Bronchial epithelial cell (primary cell): Measurements from ENCODE around the gene CDC42BPA. TPM values are rescaled to one million over a fixed set of nuclear protein-coding genes. Genes with fewer than 3 reads are reported as not detected.
"Not testable (repeated sequence)": the region's sequence is repeated elsewhere in the genome, so short reads cannot be mapped to it uniquely, and the experiment has no call there.

Experiments
- DNase-seq: peaks from one replicate; pipeline ENCODE4 v3.0.0-alpha.2; 2010; ENCODE audit warnings: low read depth
- FAIRE-seq: peaks from 2 replicates; lab custom pipeline; 2011; peaks lifted over from hg19 to GRCh38; lab: Jason Lieb, UNC
- H3K27me3 ChIP-seq: 2 replicates; pipeline ENCODE4 v1.5.1; 2011; ENCODE audit warnings: low read length; ENCODE audit not compliant: control insufficient read depth, insufficient read depth
- H3K36me3 ChIP-seq: 2 replicates; pipeline ENCODE4 v1.5.1; 2011; ENCODE audit warnings: low read length; ENCODE audit not compliant: control insufficient read depth, insufficient read depth
- H3K4me3 ChIP-seq: 2 replicates; pipeline ENCODE4 v1.5.1; 2011; ENCODE audit warnings: mild to moderate bottlenecking, low read depth, low read length, control low read depth
- CTCF ChIP-seq: IDR thresholded peaks from 2 replicates; pipeline ENCODE4 v1.5.1; 2011; ENCODE audit warnings: mild to moderate bottlenecking, moderate library complexity, low read length, control low read depth, inconsistent platforms; ENCODE audit not compliant: insufficient read depth, severe bottlenecking
- total RNA-seq: library from RNA; depleted of rRNA; stranded (reverse); fragments of >200 nt; gene quantifications from 2 replicates; pipeline ENCODE4 v1.2.1, GENCODE V29; 2014

CDC42BPA gene
- total RNA-seq, 1 donor from 2014 or later = 25.8 TPM

DNA sequence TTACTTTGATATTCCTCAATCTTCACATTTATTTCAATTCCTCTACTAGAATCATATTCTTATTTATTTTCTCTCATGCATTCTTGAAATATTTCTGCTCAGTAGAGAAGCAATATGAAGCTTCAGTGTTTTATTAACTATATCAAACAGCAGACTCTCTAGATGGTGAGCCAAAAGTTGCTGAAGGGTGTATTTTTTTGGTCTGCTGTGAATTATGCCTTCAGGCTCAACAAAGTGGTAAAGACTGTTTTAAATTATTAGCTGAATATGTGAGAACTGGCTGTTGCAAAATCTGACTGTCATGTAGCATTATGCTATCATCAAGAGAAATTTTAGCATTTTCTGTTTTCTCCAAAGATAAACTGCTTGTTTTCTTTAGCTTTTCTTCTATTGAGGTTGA, 24.9 kb upstream of the CDC42BPA start:
- Histone ChIP-seq H3K27me3 (no peaks in the 10 kb centered on the region), H3K36me3 (no peaks in the 10 kb centered on the region), H3K4me3 (no peak overlapping the region)
- no peak for TF ChIP-seq CTCF
- FAIRE-seq (no peak), DNase-seq (no peak)

DNA sequence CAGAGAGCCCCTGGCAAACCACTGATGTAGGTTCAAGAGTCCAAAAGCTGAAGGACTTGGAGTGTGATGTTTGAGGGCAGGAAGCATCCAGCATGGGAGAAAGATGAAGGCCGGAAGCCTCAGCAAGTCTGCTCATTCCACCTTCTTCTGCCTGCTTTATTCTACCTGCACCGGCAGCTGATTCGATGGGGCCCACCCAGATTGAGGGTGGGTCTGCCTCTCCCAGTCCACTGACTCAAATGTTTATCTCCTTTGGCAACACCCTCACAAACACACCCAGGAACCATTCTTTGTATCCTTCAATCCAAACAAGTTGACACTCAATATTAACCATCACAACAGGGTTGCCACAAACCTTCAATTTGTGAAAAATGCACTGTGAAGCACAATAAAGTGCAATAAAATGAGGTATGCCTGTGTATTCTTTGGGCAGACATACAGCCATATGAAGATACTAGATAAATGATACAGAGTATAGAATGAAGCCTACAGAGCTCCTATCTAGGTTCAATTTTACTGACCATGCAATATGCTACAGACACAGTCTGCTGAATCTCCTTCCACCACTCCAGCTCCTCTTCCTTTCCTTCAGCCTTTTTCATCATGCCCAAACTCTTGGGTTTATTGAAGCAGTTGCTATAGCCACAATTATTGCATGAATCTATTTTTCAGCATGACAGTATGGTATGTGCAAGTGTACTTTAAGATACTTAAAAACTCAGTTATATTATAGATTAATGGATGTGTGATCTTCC, 24.0 kb upstream of the CDC42BPA start:
- Histone ChIP-seq H3K4me3 (no peak overlapping the region), H3K27me3 (no peaks in the 10 kb centered on the region), H3K36me3 (no peaks in the 10 kb centered on the region)
- FAIRE-seq (no peak), DNase-seq (no peak)
- TF ChIP-seq CTCF = no peak

DNA sequence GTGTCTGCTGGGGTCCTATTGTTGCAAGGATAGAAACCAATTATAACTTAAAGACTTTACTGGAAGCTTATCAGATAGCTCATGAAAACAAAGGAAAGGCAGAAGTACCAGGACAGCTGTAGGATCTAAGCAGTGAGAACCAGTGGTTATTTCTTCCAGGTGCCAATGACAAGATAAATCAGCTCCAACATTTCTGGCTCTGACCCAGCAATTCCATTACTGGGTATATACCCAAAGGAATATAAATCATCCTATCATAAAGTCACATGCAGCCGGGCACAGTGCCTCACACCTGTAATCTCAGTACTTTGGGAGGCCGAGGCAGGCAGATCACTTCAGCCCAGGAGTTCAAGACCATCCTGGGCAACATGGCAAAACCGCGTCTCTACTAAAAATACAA, 17.8 kb upstream of the CDC42BPA start:
- not testable (repeated sequence) for H3K27me3 ChIP-seq, DNase-seq, H3K36me3 ChIP-seq, H3K4me3 ChIP-seq, FAIRE-seq

GRCh38 chr1:227335242-227336020, 17.1 kb upstream of the CDC42BPA start:
- H3K27me3 ChIP-seq = no peaks in the 10 kb centered on the region
- TF ChIP-seq CTCF = no peak
- FAIRE-seq (no peak), DNase-seq (no peak)
- H3K4me3 ChIP-seq = no peak overlapping the region
- H3K36me3 ChIP-seq = no peaks in the 10 kb centered on the region

- peak; percentile 87 for DNase-seq
- Histone ChIP-seq H3K36me3 (no peaks in the 10 kb centered on the region), H3K27me3 (no peaks in the 10 kb centered on the region), H3K4me3 (no peak overlapping the region)
- FAIRE-seq = no peak
- TF ChIP-seq CTCF = no peak
Observed at GRCh38 chr1:227333423-227333822, 15.1 kb upstream of the CDC42BPA start.

- H3K4me3 ChIP-seq = no peak overlapping the region
- no peak for TF ChIP-seq CTCF
- peak; percentile 23 for FAIRE-seq
- no peaks in the 10 kb centered on the region for H3K36me3 ChIP-seq
- DNase-seq = no peak
- H3K27me3 ChIP-seq = no peaks in the 10 kb centered on the region
Observed at GRCh38 chr1:227330279-227331076, 12.2 kb upstream of the CDC42BPA start.
